H9 (cell line): ENCODE results near the gene CAMK1G. TPM values are rescaled to one million over a fixed set of nuclear protein-coding genes. Genes with fewer than 3 reads are reported as not detected.

ENCODE experiments used
- DNase-seq: peaks from one replicate; pipeline ENCODE4 v3.0.0-alpha.2; 2017
- H2AFZ ChIP-seq: one replicate; pipeline ENCODE4 v1.6.1; 2013; ENCODE audit warnings: mild to moderate bottlenecking, low read length, control low read depth, moderate library complexity
- H2AK5ac ChIP-seq: 2 replicates; pipeline ENCODE4 v1.6.1; 2013; ENCODE audit warnings: low read length, control low read depth, mixed read lengths; ENCODE audit not compliant: insufficient read length
- H2BK120ac ChIP-seq: one replicate; pipeline ENCODE4 v1.6.1; 2013; ENCODE audit warnings: low read depth, mild to moderate bottlenecking, low read length, control low read depth, inconsistent platforms; ENCODE audit not compliant: poor library complexity, severe bottlenecking
- H2BK12ac ChIP-seq: 2 replicates; pipeline ENCODE4 v1.6.1; 2013; ENCODE audit warnings: low read length, control low read depth, mixed read lengths, low read depth; ENCODE audit not compliant: insufficient read length
- H2BK15ac ChIP-seq: 2 replicates; pipeline ENCODE4 v1.6.1; 2013; ENCODE audit warnings: low read depth, low read length, control low read depth
- H2BK20ac ChIP-seq: one replicate; pipeline ENCODE4 v1.6.1; 2013; ENCODE audit warnings: low read depth, mild to moderate bottlenecking, low read length, control low read depth, inconsistent platforms; ENCODE audit not compliant: poor library complexity, severe bottlenecking
- H2BK5ac ChIP-seq: 2 replicates; pipeline ENCODE4 v1.6.1; 2013; ENCODE audit warnings: low read length, control low read depth, mixed read lengths; ENCODE audit not compliant: insufficient read length
- H3K14ac ChIP-seq: 2 replicates; pipeline ENCODE4 v1.6.1; 2013; ENCODE audit warnings: low read length, control low read depth; ENCODE audit not compliant: insufficient read depth
- H3K18ac ChIP-seq: 2 replicates; pipeline ENCODE4 v1.6.1; 2013; ENCODE audit warnings: low read depth, mild to moderate bottlenecking, mixed read lengths, low read length, control low read depth; ENCODE audit not compliant: insufficient read length
- H3K23ac ChIP-seq: 2 replicates; pipeline ENCODE4 v1.6.1; 2013; ENCODE audit warnings: low read length, control low read depth, mixed read lengths, low read depth; ENCODE audit not compliant: insufficient read length
- H3K23me2 ChIP-seq: 2 replicates; pipeline ENCODE4 v1.6.1; 2013; ENCODE audit warnings: low read depth, mild to moderate bottlenecking, mixed read lengths, low read length, control low read depth; ENCODE audit not compliant: insufficient read length, poor library complexity, severe bottlenecking
- H3K27ac ChIP-seq: 2 replicates; pipeline ENCODE4 v1.5.1; 2013; ENCODE audit warnings: low read length, control low read depth, mixed read lengths, low read depth; ENCODE audit not compliant: insufficient read length
- H3K27me3 ChIP-seq: 2 replicates; pipeline ENCODE4 v1.6.1; 2013; ENCODE audit warnings: low read length, control low read depth, inconsistent platforms; ENCODE audit not compliant: insufficient read depth
- H3K4ac ChIP-seq: 2 replicates; pipeline ENCODE4 v1.6.1; 2013; ENCODE audit warnings: low read depth, mild to moderate bottlenecking, control low read depth, inconsistent platforms, low read length, moderate library complexity
- H3K4me1 ChIP-seq: 2 replicates; pipeline ENCODE4 v1.6.1; 2013; ENCODE audit warnings: low read length, control low read depth, inconsistent platforms; ENCODE audit not compliant: insufficient read depth
- H3K4me2 ChIP-seq: 2 replicates; pipeline ENCODE4 v1.6.1; 2013; ENCODE audit warnings: low read length, control low read depth, mixed read lengths; ENCODE audit not compliant: insufficient read length, insufficient read depth
- H3K56ac ChIP-seq: 2 replicates; pipeline ENCODE4 v1.6.1; 2013; ENCODE audit warnings: low read depth, mild to moderate bottlenecking, mixed read lengths, low read length, control low read depth; ENCODE audit not compliant: insufficient read length
- H3K79me1 ChIP-seq: 2 replicates; pipeline ENCODE4 v1.6.1; 2013; ENCODE audit warnings: low read depth, mild to moderate bottlenecking, moderate library complexity, low read length, control low read depth, inconsistent platforms; ENCODE audit not compliant: insufficient read depth, poor library complexity, severe bottlenecking
- H3K79me2 ChIP-seq: 2 replicates; pipeline ENCODE4 v1.6.1; 2013; ENCODE audit warnings: low read length, control low read depth, inconsistent platforms; ENCODE audit not compliant: insufficient read depth
- H3K9ac ChIP-seq: 2 replicates; pipeline ENCODE4 v1.6.1; 2013; ENCODE audit warnings: low read length, control low read depth, mixed read lengths; ENCODE audit not compliant: insufficient read length; ENCODE audit errors: extremely low read depth
- H3K9me3 ChIP-seq: one replicate; pipeline ENCODE4 v1.6.1; 2013; ENCODE audit warnings: low read depth, low read length, inconsistent platforms; ENCODE audit not compliant: control insufficient read depth
- H3T11ph ChIP-seq: one replicate; pipeline ENCODE4 v1.6.1; 2013; ENCODE audit warnings: mild to moderate bottlenecking, low read length, control low read depth, inconsistent platforms
- H4K20me1 ChIP-seq: one replicate; pipeline ENCODE4 v1.6.1; 2013; ENCODE audit not compliant: control insufficient read depth, insufficient read length, insufficient read depth
- H4K5ac ChIP-seq: 2 replicates; pipeline ENCODE4 v1.6.1; 2013; ENCODE audit warnings: low read depth, mild to moderate bottlenecking, mixed read lengths, low read length, control low read depth; ENCODE audit not compliant: insufficient read length
- H4K8ac ChIP-seq: replicated peaks from 2 replicates; pipeline ENCODE4 v1.6.1; 2013; ENCODE audit warnings: low read length, control low read depth, mixed read lengths, low read depth; ENCODE audit not compliant: insufficient read length
- H4K91ac ChIP-seq: 2 replicates; pipeline ENCODE4 v1.6.1; 2013; ENCODE audit warnings: low read depth, mild to moderate bottlenecking, moderate library complexity, mixed read lengths, low read length, control low read depth; ENCODE audit not compliant: insufficient read length
- H3K27ac Mint-ChIP-seq, 3 experiments: 2 replicates in 2 of 3; 3 replicates in 1 of 3; pipeline ENCODE4 v1.8.0; 2020 to 2021; ENCODE audit warnings: mixed read lengths in 3 of 3, mild to moderate bottlenecking in 1 of 3, moderate library complexity in 1 of 3
- H3K27me3 Mint-ChIP-seq: 2 replicates; pipeline ENCODE4 v1.8.0; 2021; ENCODE audit warnings: low read depth, mild to moderate bottlenecking, moderate library complexity, mixed read lengths
- H3K36me3 Mint-ChIP-seq, 3 experiments: 2 replicates in 2 of 3; 3 replicates in 1 of 3; pipeline ENCODE4 v1.8.0; 2020 to 2021; ENCODE audit warnings: low read depth in 3 of 3, mixed read lengths in 3 of 3; ENCODE audit not compliant: insufficient read depth in 1 of 3
- H3K4me1 Mint-ChIP-seq, 2 experiments: 2 replicates each; pipeline ENCODE4 v1.8.0; 2020; ENCODE audit warnings: mixed read lengths in 2 of 2
- H3K4me3 Mint-ChIP-seq, 2 experiments: 2 replicates in 1 of 2; 3 replicates in 1 of 2; pipeline ENCODE4 v1.8.0; 2020 to 2021; ENCODE audit warnings: mild to moderate bottlenecking in 2 of 2, mixed read lengths in 2 of 2, moderate library complexity in 1 of 2
- H3K9me3 Mint-ChIP-seq, 2 experiments: 2 replicates in 1 of 2; 3 replicates in 1 of 2; pipeline ENCODE4 v1.8.0; 2020; ENCODE audit warnings: mild to moderate bottlenecking in 2 of 2, mixed read lengths in 2 of 2, moderate library complexity in 1 of 2
- WGBS: extraction: QIAGEN DNeasy Blood & Tissue Kit; methylation state at CpG from one replicate; pipeline ENCODE4 v1.1.7; 2013; ENCODE audit warnings: missing lambda C conversion rate, low lambda C conversion rate, mixed read lengths; ENCODE audit not compliant: insufficient read length; ENCODE audit errors: extremely low coverage; 5-methylcytosine and 5-hydroxymethylcytosine counted together
- total RNA-seq: library from RNA; stranded (reverse); gene quantifications from 2 replicates; pipeline ENCODE4 v1.2.1, GENCODE V29; 2021
- TF ChIP-seq, protein P1 (sequence below): fragments of 200-600 bp; sonication (generic); conservative IDR thresholded peaks from 3 replicates; pipeline ENCODE4 v1.8.0; 2021; ENCODE audit warnings: antibody characterized with exemption, mild to moderate bottlenecking

CAMK1G gene
- total RNA-seq, 1 experiment from 2014 or later: 0.28 TPM

DNA sequence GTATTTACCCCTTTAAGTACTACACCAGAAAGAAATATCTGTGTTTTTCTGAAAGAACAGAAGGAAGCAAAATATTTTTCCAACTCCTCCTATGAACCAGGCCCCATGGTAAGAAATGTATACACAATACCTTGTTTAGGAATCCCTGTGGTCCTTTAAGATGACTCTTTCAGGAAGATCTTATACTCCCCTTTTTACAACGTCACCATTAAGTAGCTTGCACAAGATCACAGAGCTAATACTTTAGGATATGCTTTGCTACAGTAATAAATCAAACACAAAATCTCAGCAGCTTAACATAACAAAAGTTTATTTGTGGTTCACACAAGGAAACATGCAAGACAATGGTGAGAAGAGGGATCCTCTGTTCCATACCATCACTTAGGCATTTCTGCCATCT lies 77.6 kb downstream of the CAMK1G start:
- no peak overlapping the region for H3K4me3 Mint-ChIP-seq
- no peak overlapping the region for H3K14ac ChIP-seq
- no peak overlapping the region for H2BK5ac ChIP-seq
- no peak overlapping the region for H2BK120ac ChIP-seq
- H2AFZ ChIP-seq: no peak overlapping the region
- H2AK5ac ChIP-seq: no peak overlapping the region
- no peak overlapping the region for H4K8ac ChIP-seq
- no peak overlapping the region for H3K18ac ChIP-seq
- H3K27ac Mint-ChIP-seq: no peak overlapping the region
- H3K9me3 Mint-ChIP-seq: no peaks in the 10 kb centered on the region
- WGBS: no CpG with 5 or more reads among the region's 1 CpG
- H3K27me3 Mint-ChIP-seq: peaks cover 3% of the 10 kb centered on the region
- no peak overlapping the region for H3K23ac ChIP-seq
- H3K27me3 ChIP-seq: no peaks in the 10 kb centered on the region
- H3K4me2 ChIP-seq: no peak overlapping the region
- no peak overlapping the region for H4K5ac ChIP-seq
- no peak overlapping the region for H3K27ac ChIP-seq
- H3K23me2 ChIP-seq: no peaks in the 10 kb centered on the region
- H2BK15ac ChIP-seq: no peak overlapping the region
- no peak overlapping the region for H3K56ac ChIP-seq
- H3T11ph ChIP-seq: no peak overlapping the region
- H2BK12ac ChIP-seq: no peak overlapping the region
- H3K79me1 ChIP-seq: no peaks in the 10 kb centered on the region
- no peaks in the 10 kb centered on the region for H4K20me1 ChIP-seq
- peaks cover 6 to 13% of the 10 kb centered on the region in 2 experiments for H3K4me1 Mint-ChIP-seq
- H2BK20ac ChIP-seq: no peak overlapping the region
- no peak overlapping the region for H4K91ac ChIP-seq
- H3K4me1 ChIP-seq: no peaks in the 10 kb centered on the region
- TF ChIP-seq, protein P1, sequence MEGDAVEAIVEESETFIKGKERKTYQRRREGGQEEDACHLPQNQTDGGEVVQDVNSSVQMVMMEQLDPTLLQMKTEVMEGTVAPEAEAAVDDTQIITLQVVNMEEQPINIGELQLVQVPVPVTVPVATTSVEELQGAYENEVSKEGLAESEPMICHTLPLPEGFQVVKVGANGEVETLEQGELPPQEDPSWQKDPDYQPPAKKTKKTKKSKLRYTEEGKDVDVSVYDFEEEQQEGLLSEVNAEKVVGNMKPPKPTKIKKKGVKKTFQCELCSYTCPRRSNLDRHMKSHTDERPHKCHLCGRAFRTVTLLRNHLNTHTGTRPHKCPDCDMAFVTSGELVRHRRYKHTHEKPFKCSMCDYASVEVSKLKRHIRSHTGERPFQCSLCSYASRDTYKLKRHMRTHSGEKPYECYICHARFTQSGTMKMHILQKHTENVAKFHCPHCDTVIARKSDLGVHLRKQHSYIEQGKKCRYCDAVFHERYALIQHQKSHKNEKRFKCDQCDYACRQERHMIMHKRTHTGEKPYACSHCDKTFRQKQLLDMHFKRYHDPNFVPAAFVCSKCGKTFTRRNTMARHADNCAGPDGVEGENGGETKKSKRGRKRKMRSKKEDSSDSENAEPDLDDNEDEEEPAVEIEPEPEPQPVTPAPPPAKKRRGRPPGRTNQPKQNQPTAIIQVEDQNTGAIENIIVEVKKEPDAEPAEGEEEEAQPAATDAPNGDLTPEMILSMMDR: no peak
- DNase-seq: no peak
- H3K4ac ChIP-seq: no peak overlapping the region
- no peaks in the 10 kb centered on the region for H3K79me2 ChIP-seq
- no peak overlapping the region for H3K9ac ChIP-seq
- H3K36me3 Mint-ChIP-seq: no peaks in the 10 kb centered on the region
- H3K9me3 ChIP-seq: no peaks in the 10 kb centered on the region
